Measurements from ENCODE around the gene C19orf73. TPM values are rescaled to one million over a fixed set of nuclear protein-coding genes. Genes with fewer than 3 reads are reported as not detected.

Gene C19orf73
- total and polyA plus RNA-seq, 9 of the 15 experiments (the other 6 are each of a cell fraction or from before 2014, with no cell fraction given): 0.08 to 7.4 (median 1.4) TPM

GRCh38 chr19:49085020-49085867 is 33.7 kb downstream of the C19orf73 start, which contains the start of gene SNRNP70 (continued):
- peak; percentile 60; the same call in 1 of the 2 replicates for TF ChIP-seq ZNF511 (CRISPR knock-in tag; IDR thresholded peaks at IDR 0.05)
- TF ChIP-seq FOXK1 (CRISPR knock-in tag; IDR thresholded peaks at IDR 0.05; ENCODE audit: borderline replicate concordance): 0 out of 2 replicates have a peak, but pooled peaks have one; percentile 33
- no peak for TF ChIP-seq ZBTB34 (CRISPR knock-in tag; IDR thresholded peaks at IDR 0.05)
- no peak; the same call in 1 of the 2 replicates for TF ChIP-seq SMARCA4 (IDR thresholded peaks at IDR 0.05)
- TF ChIP-seq ZNF444 (CRISPR knock-in tag; IDR thresholded peaks at IDR 0.05): no peak
- TF ChIP-seq EP300 (IDR thresholded peaks at IDR 0.05; ENCODE audit: low read length): no peak
- no peak for TF ChIP-seq PTBP1 (IDR thresholded peaks at IDR 0.05; ENCODE audit: low read depth, low read length)
- TF ChIP-seq TOE1 (IDR thresholded peaks at IDR 0.05; ENCODE audit: borderline replicate concordance): peak; percentile 19; the same call in 1 of the 2 replicates
- peak; percentile 79; the same call in 1 of the 2 replicates for TF ChIP-seq TOE1 (CRISPR knock-in tag; IDR thresholded peaks at IDR 0.05; ENCODE audit: borderline replicate concordance, low read depth)
- TF ChIP-seq BRD4 (IDR thresholded peaks at IDR 0.05): peak; percentile 68; the same call in 1 of the 2 replicates
- no peak for TF ChIP-seq ZNF766 (CRISPR knock-in tag; conservative IDR thresholded peaks at IDR 0.05)
- peak; percentile 70; the same call in 1 of the 2 replicates for TF ChIP-seq RNF2 (IDR thresholded peaks at IDR 0.05)
- no peak for TF ChIP-seq JUN (IDR thresholded peaks at IDR 0.05; ENCODE audit: borderline replicate concordance, low read depth, low read length)
- TF ChIP-seq JUN (CRISPR knock-in tag; IDR thresholded peaks at IDR 0.05; ENCODE audit: borderline replicate concordance): no peak
- TF ChIP-seq BCL6 (CRISPR knock-in tag; IDR thresholded peaks at IDR 0.05): no peak
- TF ChIP-seq USF1 (CRISPR knock-in tag; IDR thresholded peaks at IDR 0.05): no peak; the same call in 1 of the 2 replicates
- TF ChIP-seq TRIM28 (IDR thresholded peaks at IDR 0.05): 0 out of 2 replicates have a peak, but pooled peaks have one; percentile 10
- TF ChIP-seq ZFP36 (IDR thresholded peaks at IDR 0.05; ENCODE audit: low read depth, low read length, partially characterized antibody): no peak
- TF ChIP-seq LCOR (CRISPR knock-in tag; IDR thresholded peaks at IDR 0.05): peak; percentile 42; the same call in 1 of the 2 replicates
- no peak for TF ChIP-seq SREBF2 (CRISPR knock-in tag; IDR thresholded peaks at IDR 0.05)
- TF ChIP-seq MAFG (tag; conservative IDR thresholded peaks at IDR 0.05): no peak
- no peak for TF ChIP-seq ZNF133 (CRISPR knock-in tag; IDR thresholded peaks at IDR 0.05)
- TF ChIP-seq, protein P1, sequence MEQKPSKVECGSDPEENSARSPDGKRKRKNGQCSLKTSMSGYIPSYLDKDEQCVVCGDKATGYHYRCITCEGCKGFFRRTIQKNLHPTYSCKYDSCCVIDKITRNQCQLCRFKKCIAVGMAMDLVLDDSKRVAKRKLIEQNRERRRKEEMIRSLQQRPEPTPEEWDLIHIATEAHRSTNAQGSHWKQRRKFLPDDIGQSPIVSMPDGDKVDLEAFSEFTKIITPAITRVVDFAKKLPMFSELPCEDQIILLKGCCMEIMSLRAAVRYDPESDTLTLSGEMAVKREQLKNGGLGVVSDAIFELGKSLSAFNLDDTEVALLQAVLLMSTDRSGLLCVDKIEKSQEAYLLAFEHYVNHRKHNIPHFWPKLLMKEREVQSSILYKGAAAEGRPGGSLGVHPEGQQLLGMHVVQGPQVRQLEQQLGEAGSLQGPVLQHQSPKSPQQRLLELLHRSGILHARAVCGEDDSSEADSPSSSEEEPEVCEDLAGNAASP (IDR thresholded peaks at IDR 0.05): no peak
- TF ChIP-seq TRIM25 (IDR thresholded peaks at IDR 0.05; ENCODE audit: borderline replicate concordance): no peak

Measured in K562 (cell line).